HG02981 (cell line): Measurements from ENCODE around the gene ARHGAP23.
"Not testable (repeated sequence)": the region's sequence is repeated elsewhere in the genome, so short reads cannot be mapped to it uniquely, and the experiment has no call there.

Experiments
- ATAC-seq: cut with Tn5 transposase; IDR thresholded peaks from one replicate; pipeline ENCODE4 v1.9.1; 2021; ENCODE audit warnings: mild to moderate bottlenecking, moderate library complexity; ENCODE audit not compliant: unreplicated experiment

ARHGAP23 gene

DNA sequence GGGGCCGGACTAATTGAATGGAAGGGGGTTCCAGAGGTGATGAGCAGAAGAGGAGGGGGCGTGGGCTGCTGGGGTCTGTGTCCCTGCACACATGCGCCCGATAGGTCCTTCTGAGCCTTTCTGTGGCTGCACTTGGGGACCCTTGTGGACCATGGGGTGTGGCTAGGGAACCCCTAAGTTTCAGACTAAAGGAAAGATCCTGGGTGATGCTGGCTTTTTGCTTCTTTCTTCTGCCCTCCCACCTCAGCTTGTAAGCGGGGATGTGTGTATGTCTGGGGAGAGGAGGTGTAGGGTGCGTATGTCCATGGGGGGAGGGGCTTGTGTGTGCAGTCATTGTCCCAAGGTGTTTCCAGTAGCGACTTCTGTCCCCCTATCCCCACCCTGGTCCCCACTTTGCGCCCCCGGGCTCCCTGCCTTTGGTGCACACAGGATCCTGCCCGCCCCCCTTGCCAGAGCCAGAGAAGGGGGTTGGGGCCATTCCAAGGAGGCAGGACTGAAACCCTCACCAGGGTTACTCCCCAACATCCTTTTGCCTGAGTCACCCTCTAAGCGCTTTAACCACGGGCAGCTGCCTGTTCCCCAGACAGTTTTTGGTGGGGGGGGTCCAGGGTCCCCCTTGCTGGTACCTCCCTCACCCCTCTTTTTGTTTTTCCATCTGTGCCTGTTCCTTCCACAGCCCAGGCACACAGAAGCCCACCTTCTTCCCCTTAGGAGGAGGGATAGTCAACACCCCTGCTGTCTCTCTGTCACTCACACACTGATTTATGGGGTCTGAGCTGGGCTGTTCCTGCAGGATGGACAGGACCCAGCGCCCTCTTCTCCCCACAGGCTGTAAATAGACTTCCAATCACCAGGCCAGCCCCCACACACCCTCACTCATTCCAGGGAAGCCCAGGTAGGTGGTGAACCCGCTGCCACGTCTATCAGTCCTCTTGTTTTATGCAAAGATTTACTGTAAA, 83.2 kb downstream of the ARHGAP23 start:
- no peak for ATAC-seq

DNA sequence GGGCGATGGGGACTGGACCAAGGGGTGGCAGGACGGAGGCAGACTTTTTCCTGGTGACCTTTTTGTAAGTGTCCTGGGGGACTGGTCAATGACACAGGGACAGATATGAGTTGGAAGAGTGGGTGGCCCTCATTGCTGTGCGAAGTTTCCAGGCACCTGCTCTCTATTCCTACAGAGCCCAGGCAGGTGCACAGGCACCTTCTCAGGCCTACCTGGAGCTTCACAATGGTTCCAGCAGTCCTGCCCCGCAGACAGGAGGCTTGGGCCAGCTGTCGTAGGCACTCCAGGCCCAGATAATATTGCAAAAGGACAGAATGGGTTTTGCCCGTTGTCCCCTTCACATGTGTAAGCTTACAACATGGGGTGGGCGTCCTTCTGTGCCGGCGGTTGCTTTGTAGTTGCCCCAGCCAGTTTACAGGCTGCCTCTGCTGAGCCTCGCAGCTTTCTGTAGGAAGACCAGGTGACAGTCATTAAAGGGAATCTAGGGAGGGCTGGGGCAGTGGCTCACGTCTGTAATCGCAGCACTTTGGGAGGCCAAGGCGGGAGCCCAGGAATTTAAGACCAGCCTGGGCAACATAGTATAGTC, 84.3 kb downstream of the ARHGAP23 start:
- ATAC-seq, result no peak

DNA sequence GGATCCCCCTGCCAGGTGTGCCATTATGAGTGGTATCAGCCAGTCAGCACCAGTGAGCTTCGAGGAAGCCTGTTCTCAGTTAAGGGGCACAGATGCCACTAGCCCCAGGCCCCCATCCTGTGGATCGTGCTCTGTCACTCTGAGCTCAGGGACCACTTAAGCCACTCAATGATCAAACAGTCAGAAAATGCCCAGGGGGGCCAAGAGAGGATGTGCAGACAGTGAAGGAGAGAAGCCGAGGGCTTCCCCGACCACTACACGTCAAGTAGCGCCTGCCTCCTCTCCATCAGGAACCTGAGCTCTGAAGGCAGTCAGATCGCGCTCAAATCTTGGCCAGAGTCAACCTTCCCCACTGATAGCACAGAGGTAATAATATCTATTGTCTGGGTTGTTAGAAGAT, 98.3 kb downstream of the ARHGAP23 start:
- ATAC-seq, result not testable (repeated sequence)

GRCh38 chr17:38528141-38528540, 99.9 kb downstream of the ARHGAP23 start:
- ATAC-seq, result not testable (repeated sequence)

DNA sequence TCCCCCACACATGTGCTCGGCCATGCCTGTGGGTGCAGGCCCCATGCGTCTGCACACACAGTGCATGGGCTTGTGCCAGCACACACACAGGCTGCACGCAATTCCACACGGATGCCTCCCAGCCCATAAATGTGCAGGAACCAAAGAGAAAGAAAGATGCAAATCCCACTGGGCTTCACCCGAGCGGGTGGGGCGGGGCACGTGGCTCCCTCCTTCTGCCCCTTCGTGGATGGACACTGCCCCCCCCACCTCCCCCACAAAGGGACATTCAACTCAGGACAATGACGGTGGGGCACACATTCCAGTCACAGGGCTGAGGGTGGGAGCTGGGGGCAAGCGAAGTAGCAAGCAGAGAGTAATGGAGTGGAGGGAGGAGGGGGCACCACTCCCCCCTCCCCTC, 102.6 kb downstream of the ARHGAP23 start:
- not testable (repeated sequence) for ATAC-seq

GRCh38 chr17:38531761-38532160, 103.5 kb downstream of the ARHGAP23 start:
- ATAC-seq, result not testable (repeated sequence)

DNA sequence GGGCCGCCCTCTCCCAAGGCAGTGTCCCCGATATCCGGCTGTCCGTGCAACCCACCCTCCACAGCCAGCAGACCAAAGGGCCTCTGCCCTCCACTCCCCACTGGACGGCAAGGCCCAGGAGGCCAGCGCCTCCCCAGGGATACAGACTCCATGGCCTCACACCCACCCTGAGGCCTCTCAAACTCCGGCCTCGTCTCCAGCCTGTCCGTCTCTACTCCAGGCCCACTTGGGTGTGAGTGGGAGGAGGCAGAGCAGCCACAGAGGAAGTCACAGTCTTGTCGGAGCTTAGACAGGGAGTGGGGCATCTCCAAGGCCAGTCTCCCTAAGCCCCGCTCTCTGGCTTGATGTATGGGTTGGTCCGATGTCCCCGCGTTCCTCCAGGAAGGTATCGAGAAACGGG, 104.2 kb downstream of the ARHGAP23 start:
- ATAC-seq, result no peak

DNA sequence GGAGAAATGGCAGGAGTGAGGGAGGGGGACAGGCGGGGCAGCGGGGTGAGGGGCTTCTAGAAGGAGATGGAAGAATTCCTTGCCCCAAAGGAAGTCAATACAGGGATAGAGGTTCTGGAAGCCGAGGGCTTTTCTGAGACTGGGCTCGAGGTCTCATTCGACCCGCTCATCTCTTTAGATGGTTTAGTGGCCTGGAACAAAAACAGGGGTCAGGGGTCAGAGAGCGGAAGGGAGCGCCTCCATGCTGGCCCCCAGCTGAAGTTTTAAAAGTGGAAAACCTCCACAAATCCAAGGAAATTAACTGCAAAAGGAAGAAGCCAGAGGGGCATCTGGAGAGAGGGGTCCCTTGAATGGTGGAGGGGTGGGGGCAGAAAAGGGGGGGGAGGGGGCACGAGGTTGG, 105.0 kb downstream of the ARHGAP23 start:
- no peak for ATAC-seq

DNA sequence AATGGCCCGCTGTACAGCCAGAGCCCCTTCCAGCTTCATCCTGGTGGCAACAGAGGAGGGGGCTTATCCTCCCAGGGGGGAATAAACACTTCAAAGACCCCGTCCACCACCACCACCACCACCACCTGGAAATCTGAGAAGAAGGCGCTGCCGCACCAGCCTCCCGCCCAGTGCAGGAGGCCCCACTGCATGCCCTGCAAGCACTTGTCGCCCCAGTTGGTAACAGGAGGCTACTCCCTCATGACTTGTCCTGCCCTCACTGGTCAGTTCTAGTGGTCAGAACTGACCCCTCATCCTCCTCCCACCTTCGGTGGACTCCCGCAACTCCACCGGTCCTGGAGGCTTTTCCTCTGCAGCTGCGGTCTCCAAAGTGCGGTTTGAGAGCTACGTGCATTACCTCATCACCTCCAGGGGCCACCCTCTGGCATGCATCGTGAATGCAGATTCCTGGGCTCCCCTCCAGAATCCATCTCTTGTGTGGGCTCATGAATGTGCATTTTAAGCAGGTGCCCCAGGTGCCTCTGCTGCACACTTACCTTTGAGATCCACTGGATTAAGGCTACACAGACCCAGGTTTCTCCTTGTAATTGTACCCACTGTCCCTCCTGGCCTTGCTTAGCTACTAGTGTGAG, 105.7 kb downstream of the ARHGAP23 start:
- ATAC-seq, result no peak

DNA sequence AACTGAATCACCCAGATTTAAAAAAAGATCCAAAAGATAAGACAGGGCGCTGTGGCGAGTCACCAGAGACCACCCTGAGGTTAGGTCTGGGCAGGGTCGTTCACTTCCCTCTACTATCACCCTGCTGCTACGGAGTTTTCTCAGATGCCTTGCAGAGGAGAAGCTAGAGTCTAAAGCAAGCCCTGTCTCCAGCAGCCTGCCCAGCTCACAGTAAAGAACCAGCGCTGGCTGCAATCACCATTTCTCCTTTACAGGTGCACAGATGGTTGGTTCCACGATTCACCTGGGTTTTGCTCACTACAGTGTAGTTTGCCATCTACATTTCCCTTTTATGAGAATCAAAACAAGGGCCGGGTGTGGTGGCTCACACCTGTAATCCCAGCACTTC, 106.2 kb downstream of the ARHGAP23 start:
- no peak for ATAC-seq

DNA sequence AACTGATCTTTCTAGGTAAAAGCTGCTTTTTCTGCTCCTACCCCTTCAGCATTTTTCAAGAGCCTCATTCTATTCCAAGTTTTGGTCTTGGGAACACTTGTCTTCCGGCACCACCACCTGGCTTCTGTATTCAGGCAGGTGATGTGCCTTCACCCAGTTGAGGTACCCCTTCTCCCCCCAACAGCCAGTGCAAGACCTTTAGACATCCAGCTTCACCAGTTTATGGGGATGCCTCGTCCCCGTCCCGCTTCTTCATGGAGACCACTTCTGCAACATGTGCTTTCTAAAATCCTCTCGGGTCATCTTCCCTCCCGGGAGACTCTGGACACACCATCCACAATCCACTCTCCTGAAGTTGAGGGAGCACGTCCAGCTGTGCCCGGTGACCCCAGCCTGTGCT, 107.6 kb downstream of the ARHGAP23 start:
- ATAC-seq, result no peak

DNA sequence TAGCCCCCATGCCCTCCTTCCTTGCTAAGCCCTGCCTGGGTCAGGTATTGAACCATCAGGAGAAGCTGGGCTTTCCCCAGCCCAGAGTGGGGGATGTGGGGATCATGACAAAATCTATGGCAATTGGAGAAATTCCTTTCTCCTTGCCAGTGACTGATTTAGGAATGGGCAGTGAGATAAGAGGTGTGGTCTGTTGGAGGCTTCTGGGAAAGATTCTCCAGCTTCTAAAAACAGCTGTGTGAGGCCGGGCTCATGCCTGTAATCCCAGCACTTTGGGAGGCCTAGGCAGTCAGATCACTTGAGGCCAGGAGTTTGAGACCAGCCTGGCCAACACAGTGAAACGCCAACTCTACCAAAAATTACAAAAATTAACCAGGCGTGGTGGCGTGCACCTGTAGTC, 108.4 kb downstream of the ARHGAP23 start:
- ATAC-seq, result no peak

DNA sequence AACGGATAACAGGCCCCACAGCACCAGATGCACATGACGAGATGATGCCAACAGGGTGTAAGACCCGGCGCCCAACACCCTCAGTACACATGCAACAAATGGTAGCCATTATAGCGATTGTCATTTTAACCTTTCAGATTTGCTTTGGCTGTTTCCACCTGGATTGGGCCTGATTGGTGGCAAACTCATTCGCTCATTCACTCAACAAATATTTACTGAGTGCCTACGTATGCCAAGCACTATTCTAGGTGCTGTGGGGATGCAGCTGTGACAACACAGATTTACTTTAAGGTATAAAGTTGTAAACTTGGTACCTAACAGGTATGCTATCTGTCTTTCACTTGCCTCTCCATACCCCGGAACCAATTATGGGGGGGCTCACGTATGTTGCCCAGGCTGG, 110.6 kb downstream of the ARHGAP23 start:
- ATAC-seq, result no peak

- ATAC-seq, result no peak
Measured at GRCh38 chr17:38539386-38539785, 111.1 kb downstream of the ARHGAP23 start.

DNA sequence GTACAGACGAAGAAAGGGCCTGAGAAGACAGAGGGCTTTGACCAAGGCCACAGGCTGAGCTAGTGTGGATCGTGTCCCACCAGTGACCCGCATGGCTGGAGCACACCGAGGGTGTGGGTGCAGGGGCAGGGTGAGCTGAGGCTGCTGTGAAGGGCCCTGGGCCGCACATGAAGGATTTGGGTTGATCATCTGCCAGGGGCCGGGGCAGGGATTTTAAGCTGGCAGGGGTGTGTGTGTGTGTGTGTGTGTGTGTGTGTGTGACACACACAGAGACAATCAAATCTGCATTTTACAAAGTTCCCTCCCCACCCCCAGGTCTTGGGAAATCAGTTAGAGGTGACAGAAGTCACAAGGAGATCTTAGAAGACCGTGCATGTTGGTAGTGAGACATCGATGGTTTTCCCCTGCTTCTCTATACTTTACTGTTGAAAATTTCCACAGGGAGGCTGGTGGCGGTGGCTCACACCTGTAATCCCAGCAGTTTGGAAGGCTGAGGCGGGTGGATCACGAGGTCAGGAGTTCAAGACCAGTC, 112.3 kb downstream of the ARHGAP23 start:
- ATAC-seq, result no peak

DNA sequence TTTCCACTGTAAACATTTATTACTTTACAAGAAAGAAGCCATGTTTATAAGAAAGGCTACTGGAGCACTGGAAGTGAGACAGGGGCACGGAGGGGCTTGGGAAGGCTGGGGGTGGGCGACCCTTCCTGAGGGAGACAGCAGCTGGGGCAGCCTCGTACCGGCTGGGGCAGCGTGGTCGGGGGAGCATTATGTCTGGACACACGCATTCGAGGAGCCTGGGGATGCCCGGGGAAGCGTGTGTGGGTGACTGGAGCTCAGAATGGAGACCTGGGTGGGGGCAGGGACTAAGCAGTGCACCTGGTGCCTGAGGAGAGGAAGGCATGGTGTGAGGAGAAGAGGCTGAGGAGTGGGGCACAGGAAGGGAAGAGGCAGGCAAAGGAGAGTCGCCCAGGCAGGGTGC, 113.0 kb downstream of the ARHGAP23 start:
- ATAC-seq, result no peak

GRCh38 chr17:38542286-38542685, 114.0 kb downstream of the ARHGAP23 start:
- no peak for ATAC-seq

DNA sequence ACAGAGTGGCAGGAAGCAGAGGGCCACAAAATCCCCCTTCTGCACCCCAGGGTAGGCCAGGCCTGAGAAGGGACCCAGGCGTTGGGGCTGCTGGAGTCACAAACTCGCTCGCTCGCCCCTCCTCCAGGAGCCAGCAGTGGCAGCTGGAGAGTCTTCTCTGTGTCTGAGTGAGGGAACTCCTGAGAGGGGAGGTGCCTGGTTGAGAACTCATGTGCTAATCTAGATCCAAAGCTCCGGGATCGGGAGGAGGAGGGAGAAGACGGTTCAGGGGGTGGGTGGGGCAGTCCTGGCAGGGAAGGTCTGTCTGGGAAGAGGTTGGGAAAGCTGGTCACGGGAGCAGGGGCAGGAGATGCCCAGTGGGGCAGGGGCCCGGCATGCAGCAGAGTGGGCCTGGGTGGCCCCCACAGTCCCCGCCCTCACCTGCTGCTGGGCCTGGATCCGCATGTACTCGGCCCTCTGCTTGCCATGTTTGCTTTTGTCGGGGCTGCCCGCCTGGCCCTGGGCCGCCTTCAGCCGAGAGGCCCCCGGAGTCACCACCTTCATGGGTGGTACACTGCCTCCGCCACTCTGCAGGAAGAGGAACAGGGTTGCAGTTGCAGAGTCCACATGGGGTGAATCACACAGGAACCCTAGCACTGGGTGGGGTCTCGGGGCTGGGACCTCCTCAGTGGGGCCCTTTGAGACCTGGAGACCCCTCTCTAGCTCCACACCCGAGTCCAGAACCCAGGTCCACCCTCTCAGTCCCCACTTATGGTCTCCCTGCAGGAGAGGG, 115.3 kb downstream of the ARHGAP23 start:
- ATAC-seq, result no peak

- ATAC-seq, result no peak
Measured at GRCh38 chr17:38544175-38544838, 116.0 kb downstream of the ARHGAP23 start.

- ATAC-seq, result no peak
Measured at GRCh38 chr17:38544839-38545209, 116.6 kb downstream of the ARHGAP23 start.
